ENCODE results near the gene CYTH1.
A peak's percentile ranks its signal among the peaks of the same experiment; 100 is the strongest.

The CYTH1 gene

DNA sequence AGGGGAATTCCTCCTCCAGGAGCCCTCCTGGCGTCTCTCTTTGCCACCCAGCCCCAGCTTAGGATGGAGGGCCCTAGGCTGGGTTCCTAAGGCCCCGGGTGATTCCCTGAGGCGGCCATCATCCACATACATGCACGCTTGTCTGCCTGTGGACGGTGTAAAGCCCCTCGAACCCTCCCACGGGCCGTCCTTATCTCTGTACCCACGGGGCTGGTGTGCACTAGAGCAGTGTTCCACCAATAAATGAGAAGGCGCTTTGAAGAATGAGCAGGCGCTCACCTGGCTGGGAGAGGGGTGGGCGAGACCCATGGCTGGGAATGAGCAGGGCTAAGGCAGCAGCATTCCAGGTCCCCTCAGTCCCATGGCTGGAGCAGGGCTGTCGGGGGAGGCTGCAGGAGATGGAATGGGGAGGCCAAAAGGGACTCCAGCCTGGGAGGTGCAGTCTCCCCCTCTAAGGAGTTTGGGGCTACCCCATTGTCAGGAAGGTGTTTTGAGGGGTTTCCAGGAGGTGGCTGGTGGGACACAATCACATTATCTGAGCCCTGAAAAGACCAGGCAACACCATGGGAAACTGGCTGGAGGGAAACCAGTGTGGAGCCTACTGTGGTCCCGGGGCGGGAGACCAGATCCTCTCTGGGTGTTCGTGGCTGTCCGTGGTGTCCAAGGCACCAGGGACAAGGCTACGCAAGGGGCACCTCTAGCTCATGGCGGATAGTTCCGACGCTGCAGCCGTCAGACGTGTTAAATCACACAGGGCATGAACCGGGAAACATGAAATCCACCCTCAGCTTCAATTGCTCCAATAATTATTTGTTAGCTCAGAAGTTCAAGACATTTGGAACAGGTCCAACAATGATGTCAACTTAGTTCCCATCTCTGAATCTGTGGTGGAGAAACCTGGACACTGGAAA is 117.3 kb downstream of the CYTH1 start:
- H3K4me3 ChIP-seq (ENCODE audit: control insufficient read depth, low read depth, low read length) = no peak overlapping the region
- TF ChIP-seq, protein P1, sequence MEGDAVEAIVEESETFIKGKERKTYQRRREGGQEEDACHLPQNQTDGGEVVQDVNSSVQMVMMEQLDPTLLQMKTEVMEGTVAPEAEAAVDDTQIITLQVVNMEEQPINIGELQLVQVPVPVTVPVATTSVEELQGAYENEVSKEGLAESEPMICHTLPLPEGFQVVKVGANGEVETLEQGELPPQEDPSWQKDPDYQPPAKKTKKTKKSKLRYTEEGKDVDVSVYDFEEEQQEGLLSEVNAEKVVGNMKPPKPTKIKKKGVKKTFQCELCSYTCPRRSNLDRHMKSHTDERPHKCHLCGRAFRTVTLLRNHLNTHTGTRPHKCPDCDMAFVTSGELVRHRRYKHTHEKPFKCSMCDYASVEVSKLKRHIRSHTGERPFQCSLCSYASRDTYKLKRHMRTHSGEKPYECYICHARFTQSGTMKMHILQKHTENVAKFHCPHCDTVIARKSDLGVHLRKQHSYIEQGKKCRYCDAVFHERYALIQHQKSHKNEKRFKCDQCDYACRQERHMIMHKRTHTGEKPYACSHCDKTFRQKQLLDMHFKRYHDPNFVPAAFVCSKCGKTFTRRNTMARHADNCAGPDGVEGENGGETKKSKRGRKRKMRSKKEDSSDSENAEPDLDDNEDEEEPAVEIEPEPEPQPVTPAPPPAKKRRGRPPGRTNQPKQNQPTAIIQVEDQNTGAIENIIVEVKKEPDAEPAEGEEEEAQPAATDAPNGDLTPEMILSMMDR (conservative IDR thresholded peaks at IDR 0.05; ENCODE audit: control insufficient read depth, insufficient read depth, low read depth, low read length) = no peak
- peak; percentile 51 for DNase-seq (ENCODE audit: low read depth)

DNA sequence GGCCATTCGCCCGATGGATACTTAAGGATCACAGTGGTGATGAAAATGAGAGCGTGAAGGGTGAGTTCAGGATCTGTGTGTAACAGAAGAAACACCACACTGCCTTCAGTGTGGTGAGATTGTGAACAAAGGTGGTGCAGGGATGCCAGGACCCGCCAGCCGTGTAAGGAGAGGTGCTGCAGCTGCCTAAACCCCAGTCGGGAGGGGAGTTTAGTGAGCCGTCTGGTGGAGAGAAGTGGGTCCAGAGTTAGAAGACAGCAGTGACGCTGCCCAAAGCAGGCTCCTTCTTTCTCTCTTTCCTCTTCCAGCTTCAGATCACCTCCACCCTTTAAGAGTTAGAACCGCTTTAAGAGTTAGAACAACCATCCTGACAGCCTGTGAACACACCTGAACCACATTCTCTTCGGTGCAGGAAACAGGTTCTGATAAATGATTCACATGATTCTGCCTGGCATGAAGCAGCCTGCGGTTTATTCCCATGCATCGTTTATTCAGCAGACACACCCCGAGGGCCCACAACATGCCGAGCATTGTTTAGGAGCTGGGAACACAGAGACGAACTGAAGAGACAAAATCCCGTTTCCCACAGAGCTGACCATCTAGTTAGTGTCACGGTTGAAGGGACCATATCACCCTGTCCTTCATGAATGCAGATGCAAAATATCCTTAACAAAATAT is 120.8 kb downstream of the CYTH1 start:
- no peak for DNase-seq (ENCODE audit: low read depth)
- no peak overlapping the region for H3K4me3 ChIP-seq (ENCODE audit: control insufficient read depth, low read depth, low read length)
- TF ChIP-seq, protein P1 (conservative IDR thresholded peaks at IDR 0.05; ENCODE audit: control insufficient read depth, insufficient read depth, low read depth, low read length) = no peak

DNA sequence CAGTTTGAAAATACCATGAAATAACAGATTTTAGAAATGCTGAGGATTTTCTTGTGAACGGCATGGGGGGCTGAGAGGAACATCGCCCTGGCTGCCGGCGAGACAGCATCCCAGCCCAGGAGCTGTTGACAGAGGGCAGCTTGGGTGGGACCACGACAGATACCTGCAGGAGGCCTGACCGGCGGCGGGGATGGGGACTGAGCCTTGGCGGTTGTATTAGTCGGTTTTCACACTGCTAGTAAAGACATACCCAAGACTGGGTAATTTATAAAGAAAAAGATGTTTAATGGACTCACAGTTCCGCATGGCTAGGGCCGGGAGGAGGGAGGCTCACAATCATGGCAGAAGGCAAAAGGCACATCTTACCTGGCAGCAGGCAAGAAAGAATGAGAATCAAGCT is 122.5 kb downstream of the CYTH1 start:
- H3K4me3 ChIP-seq (ENCODE audit: control insufficient read depth, low read depth, low read length) = no peak overlapping the region
- TF ChIP-seq, protein P1 (conservative IDR thresholded peaks at IDR 0.05; ENCODE audit: control insufficient read depth, insufficient read depth, low read depth, low read length) = no peak
- no peak for DNase-seq (ENCODE audit: low read depth)

DNA sequence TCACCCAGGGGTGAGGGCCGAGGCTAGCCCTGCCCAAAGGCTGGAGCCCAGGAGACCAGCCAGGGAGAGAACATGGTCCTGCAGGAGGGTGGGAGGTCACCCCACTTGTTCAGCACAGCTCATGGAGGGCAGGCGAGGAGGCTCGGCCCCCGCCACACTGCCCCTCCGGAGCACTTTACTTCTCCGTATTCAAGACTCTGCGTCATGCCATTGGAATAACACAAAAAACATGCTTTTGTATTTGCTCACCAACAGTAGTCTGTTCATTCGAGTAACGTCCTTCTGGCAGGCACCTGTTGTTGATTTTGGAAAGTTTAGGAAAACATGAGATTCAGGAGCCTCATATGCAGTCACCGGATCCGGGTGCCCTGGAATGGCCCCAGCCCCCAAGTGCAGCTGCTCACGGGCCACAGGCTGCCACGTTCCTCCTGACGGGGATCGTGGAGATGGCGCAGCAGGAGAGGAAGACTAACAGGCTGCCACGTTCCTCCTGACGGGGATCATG is 123.7 kb downstream of the CYTH1 start:
- peak; percentile 37 for DNase-seq (ENCODE audit: low read depth)
- TF ChIP-seq, protein P1 (conservative IDR thresholded peaks at IDR 0.05; ENCODE audit: control insufficient read depth, insufficient read depth, low read depth, low read length) = no peak
- H3K4me3 ChIP-seq (ENCODE audit: control insufficient read depth, low read depth, low read length) = no peak overlapping the region

DNA sequence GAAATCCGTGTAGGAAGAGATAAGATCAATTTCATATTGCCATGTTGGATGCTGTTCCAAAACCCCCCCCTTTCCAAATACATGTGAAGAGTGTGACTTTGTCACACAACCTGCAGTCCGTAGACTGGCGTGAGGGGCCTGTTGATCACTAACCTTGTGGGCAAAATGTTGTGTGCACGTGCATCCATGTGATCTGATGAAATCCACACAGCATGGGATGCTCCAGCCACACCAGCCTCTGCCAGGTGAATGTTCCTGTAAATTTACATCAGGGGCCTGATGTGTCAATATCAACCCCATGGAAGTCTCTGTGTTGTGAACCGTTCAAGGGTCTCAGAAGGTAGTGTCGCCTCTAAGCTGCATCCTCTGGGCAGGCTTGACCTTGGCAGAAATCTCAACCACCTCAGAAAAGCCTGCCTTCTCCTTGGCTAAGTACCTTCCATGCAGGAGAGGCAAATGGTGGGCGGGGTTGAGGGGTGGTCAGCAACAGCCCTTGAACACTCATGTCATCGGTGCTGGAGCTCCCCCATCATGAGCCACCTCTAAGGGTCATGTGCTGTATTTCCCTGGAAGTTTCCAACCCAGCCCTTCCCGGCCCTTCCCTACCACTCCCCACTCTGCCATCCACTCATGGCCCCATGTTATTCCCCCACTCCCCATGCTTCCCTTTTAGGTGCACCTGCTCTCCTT is 126.7 kb downstream of the CYTH1 start:
- no peak for DNase-seq (ENCODE audit: low read depth)
- TF ChIP-seq, protein P1 (conservative IDR thresholded peaks at IDR 0.05; ENCODE audit: control insufficient read depth, insufficient read depth, low read depth, low read length) = no peak
- no peak overlapping the region for H3K4me3 ChIP-seq (ENCODE audit: control insufficient read depth, low read depth, low read length)

DNA sequence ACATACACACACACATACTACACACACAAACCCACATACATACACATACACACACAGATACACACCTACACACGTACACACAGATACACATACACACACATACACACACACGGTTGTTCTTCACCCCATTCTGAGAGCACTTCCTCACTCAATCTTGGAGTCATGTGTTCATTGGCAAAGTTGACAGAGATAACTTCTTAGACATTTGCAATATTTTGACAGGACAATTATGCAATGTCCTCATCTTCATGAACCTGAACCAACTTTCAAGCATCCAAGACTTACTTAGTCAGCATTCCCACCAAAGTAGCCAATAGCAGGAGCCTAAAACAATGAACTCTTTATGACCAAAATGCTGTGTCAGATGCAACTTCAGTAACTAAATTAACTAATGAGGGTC is 127.7 kb downstream of the CYTH1 start:
- H3K4me3 ChIP-seq (ENCODE audit: control insufficient read depth, low read depth, low read length) = no peak overlapping the region
- TF ChIP-seq, protein P1 (conservative IDR thresholded peaks at IDR 0.05; ENCODE audit: control insufficient read depth, insufficient read depth, low read depth, low read length) = no peak
- no peak for DNase-seq (ENCODE audit: low read depth)
